Osteoblast (primary cell): Measurements from ENCODE around the gene CCDC148. TPM values are rescaled to one million over a fixed set of nuclear protein-coding genes. Genes with fewer than 3 reads are reported as not detected.
"Not testable (repeated sequence)": the region's sequence is repeated elsewhere in the genome, so short reads cannot be mapped to it uniquely, and the experiment has no call there.

Experiments
- DNase-seq: peaks from one replicate; pipeline ENCODE4 v3.0.0; 2011; ENCODE audit warnings: low spot score, mixed read lengths; ENCODE audit not compliant: insufficient read length; ENCODE audit errors: missing footprints
- H2AFZ ChIP-seq: 2 replicates; pipeline ENCODE4 v1.6.0; 2011; ENCODE audit warnings: mild to moderate bottlenecking, low read length
- H3K27ac ChIP-seq: 2 replicates; pipeline ENCODE4 v1.5.1; 2011; ENCODE audit warnings: mild to moderate bottlenecking, low read depth, low read length, moderate library complexity
- H3K27me3 ChIP-seq: 2 replicates; pipeline ENCODE4 v1.6.0; 2012; ENCODE audit warnings: mild to moderate bottlenecking, control low read depth, inconsistent platforms, low read length, moderate library complexity; ENCODE audit not compliant: insufficient read depth
- H3K36me3 ChIP-seq: 2 replicates; pipeline ENCODE4 v1.5.1; 2011; ENCODE audit warnings: mild to moderate bottlenecking, low read length, control low read depth, moderate library complexity; ENCODE audit not compliant: insufficient read depth
- H3K4me1 ChIP-seq: 2 replicates; pipeline ENCODE4 v1.5.1; 2011; ENCODE audit warnings: mild to moderate bottlenecking, low read length, control low read depth, moderate library complexity; ENCODE audit not compliant: insufficient read depth
- H3K4me2 ChIP-seq: 2 replicates; pipeline ENCODE4 v1.6.0; 2011; ENCODE audit warnings: mild to moderate bottlenecking, low read length; ENCODE audit not compliant: insufficient read depth
- H3K4me3 ChIP-seq: fragments of 200-600 bp; sonication (generic); 3 replicates; pipeline ENCODE4 v1.5.1; 2012; ENCODE audit warnings: mild to moderate bottlenecking, low read length, inconsistent platforms; ENCODE audit not compliant: insufficient read depth
- H3K79me2 ChIP-seq: 2 replicates; pipeline ENCODE4 v1.6.0; 2012; ENCODE audit warnings: mild to moderate bottlenecking, low read length, control low read depth, inconsistent platforms; ENCODE audit not compliant: insufficient read depth
- H3K9me3 ChIP-seq: 2 replicates; pipeline ENCODE4 v1.5.1; 2011; ENCODE audit warnings: low read depth, low read length, control low read depth
- H4K20me1 ChIP-seq: 2 replicates; pipeline ENCODE4 v1.6.0; 2012; ENCODE audit warnings: mild to moderate bottlenecking, low read length, control low read depth; ENCODE audit not compliant: insufficient read depth
- CTCF ChIP-seq: IDR thresholded peaks from 2 replicates; pipeline ENCODE4 v1.5.1; 2011; ENCODE audit warnings: mild to moderate bottlenecking, low read depth, low read length, moderate library complexity; ENCODE audit errors: extremely low read depth
- total RNA-seq: library from RNA; depleted of rRNA; stranded (reverse); fragments of >200 nt; gene quantifications from 2 replicates; pipeline ENCODE4 v1.2.3, GENCODE V29; 2012

CCDC148 gene
- total RNA-seq, 1 donor = 1.8 TPM

- Histone ChIP-seq H3K4me2 (no peak overlapping the region), H3K27me3 (no peaks in the 10 kb centered on the region), H3K79me2 (no peaks in the 10 kb centered on the region), H4K20me1 (no peaks in the 10 kb centered on the region), H2AFZ (no peak overlapping the region), H3K36me3 (no peaks in the 10 kb centered on the region), H3K4me3 (no peak overlapping the region), H3K9me3 (no peaks in the 10 kb centered on the region), H3K4me1 (no peaks in the 10 kb centered on the region), H3K27ac (no peak overlapping the region)
- no peak for DNase-seq
- TF ChIP-seq CTCF = no peak
These were observed 143.6 kb downstream of the CCDC148 start for GRCh38 chr2:158312981-158313380.

GRCh38 chr2:158310407-158310806 is 146.1 kb downstream of the CCDC148 start:
- H2AFZ ChIP-seq, H3K9me3 ChIP-seq, H3K27me3 ChIP-seq, H3K79me2 ChIP-seq, H3K4me2 ChIP-seq, H4K20me1 ChIP-seq, H3K4me1 ChIP-seq, H3K4me3 ChIP-seq, H3K27ac ChIP-seq, H3K36me3 ChIP-seq, DNase-seq: not testable (repeated sequence)

DNA sequence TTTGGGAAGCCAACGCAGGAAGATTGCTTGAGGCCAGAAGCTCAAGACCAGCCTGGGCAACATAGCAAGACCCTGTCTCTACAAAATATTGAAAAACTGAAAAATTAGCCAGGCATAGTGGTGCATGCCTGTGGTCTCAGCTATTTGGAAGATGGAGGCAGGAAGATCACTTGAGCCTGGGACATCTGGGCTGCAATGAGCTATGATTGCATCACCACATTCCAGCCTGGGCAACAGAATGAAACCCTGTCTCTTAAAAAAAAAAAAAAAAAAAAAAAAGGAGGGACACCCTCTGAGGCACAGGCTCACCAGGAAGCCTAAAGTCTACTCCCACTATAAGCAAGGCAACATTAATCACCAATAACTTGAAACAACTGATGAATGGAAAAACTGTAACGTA is 151.1 kb downstream of the CCDC148 start:
- Histone ChIP-seq H3K27me3 (no peaks in the 10 kb centered on the region), H3K79me2 (no peaks in the 10 kb centered on the region), H4K20me1 (no peaks in the 10 kb centered on the region), H3K9me3 (no peaks in the 10 kb centered on the region), H3K27ac (no peak overlapping the region), H3K36me3 (no peaks in the 10 kb centered on the region), H3K4me1 (no peaks in the 10 kb centered on the region), H3K4me3 (no peak overlapping the region), H2AFZ (no peak overlapping the region), H3K4me2 (no peak overlapping the region)
- no peak for DNase-seq
- no peak for TF ChIP-seq CTCF

DNA sequence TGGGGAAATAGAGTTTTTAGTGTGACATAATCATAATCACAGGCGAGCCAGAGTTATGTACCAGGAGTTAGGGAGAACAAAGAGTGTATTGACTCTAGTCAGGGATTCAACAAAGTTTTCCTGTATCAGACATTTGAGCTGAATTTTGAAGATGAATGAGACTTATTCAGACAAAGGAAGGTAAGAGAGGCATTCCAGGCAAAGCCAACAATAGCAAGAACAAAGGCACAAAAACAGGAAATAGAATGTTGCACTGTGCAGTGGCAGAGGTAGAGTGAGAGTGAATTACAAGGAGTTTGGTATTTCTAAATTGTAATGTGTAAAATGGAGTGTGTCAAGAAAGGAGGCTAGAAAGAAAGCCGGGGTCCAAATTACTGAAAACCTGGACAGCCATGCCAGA is 156.2 kb downstream of the CCDC148 start:
- Histone ChIP-seq H3K36me3 (no peaks in the 10 kb centered on the region), H3K79me2 (no peaks in the 10 kb centered on the region), H3K27ac (no peak overlapping the region), H3K27me3 (no peaks in the 10 kb centered on the region), H3K4me3 (no peak overlapping the region), H2AFZ (no peak overlapping the region), H3K4me1 (no peaks in the 10 kb centered on the region), H3K4me2 (no peak overlapping the region), H3K9me3 (no peaks in the 10 kb centered on the region), H4K20me1 (no peaks in the 10 kb centered on the region)
- DNase-seq = no peak
- TF ChIP-seq CTCF = no peak
